SHP77 (cell line): ENCODE data around the gene CACNA2D3.
A peak's percentile ranks its signal among the peaks of the same experiment; 100 is the strongest.

Experiments
- DNase-seq, 2 experiments: peaks; one replicate each; lab custom pipeline; 2025; lab: John Stamatoyannopoulos, UW

The CACNA2D3 gene

GRCh38 chr3:54374214-54374852 is 252.0 kb downstream of the CACNA2D3 start:
- DNase-seq = peak in 1 of 2 experiments; percentile 43

GRCh38 chr3:54376142-54376807 is 253.9 kb downstream of the CACNA2D3 start:
- no peak for DNase-seq

GRCh38 chr3:54376939-54377578 is 254.7 kb downstream of the CACNA2D3 start:
- no peak for DNase-seq

GRCh38 chr3:54378184-54378583 is 255.8 kb downstream of the CACNA2D3 start:
- no peak for DNase-seq

GRCh38 chr3:54384279-54384678 is 261.9 kb downstream of the CACNA2D3 start:
- no peak for DNase-seq

- DNase-seq = no peak
Measured at GRCh38 chr3:54390582-54390981, 268.2 kb downstream of the CACNA2D3 start.

GRCh38 chr3:54393150-54393549 is 270.8 kb downstream of the CACNA2D3 start:
- DNase-seq = no peak

- no peak for DNase-seq
Measured at GRCh38 chr3:54408328-54408727, 286.0 kb downstream of the CACNA2D3 start.

GRCh38 chr3:54421943-54422342 is 299.6 kb downstream of the CACNA2D3 start:
- no peak for DNase-seq

GRCh38 chr3:54424292-54424691 is 301.9 kb downstream of the CACNA2D3 start:
- DNase-seq = no peak

GRCh38 chr3:54426381-54426780 is 304.0 kb downstream of the CACNA2D3 start:
- no peak for DNase-seq

GRCh38 chr3:54427501-54427900 is 305.1 kb downstream of the CACNA2D3 start:
- DNase-seq = no peak

GRCh38 chr3:54427941-54428871 is 305.9 kb downstream of the CACNA2D3 start:
- peak; percentile 23 for DNase-seq

GRCh38 chr3:54432975-54433374 is 310.6 kb downstream of the CACNA2D3 start:
- DNase-seq = no peak

- DNase-seq = peak in 1 of 2 experiments; percentile 30
Measured at GRCh38 chr3:54433846-54434245, 311.5 kb downstream of the CACNA2D3 start.

GRCh38 chr3:54434756-54435155 is 312.4 kb downstream of the CACNA2D3 start:
- no peak for DNase-seq

- DNase-seq = no peak
Measured at GRCh38 chr3:54437271-54437670, 314.9 kb downstream of the CACNA2D3 start.

GRCh38 chr3:54443561-54444161 is 321.3 kb downstream of the CACNA2D3 start:
- DNase-seq = no peak

- DNase-seq = no peak
Measured at GRCh38 chr3:54445630-54446029, 323.3 kb downstream of the CACNA2D3 start.

- DNase-seq = no peak
Measured at GRCh38 chr3:54447427-54447826, 325.1 kb downstream of the CACNA2D3 start.

- no peak for DNase-seq
Measured at GRCh38 chr3:54454806-54455205, 332.5 kb downstream of the CACNA2D3 start.

- no peak for DNase-seq
Measured at GRCh38 chr3:54458357-54458756, 336.0 kb downstream of the CACNA2D3 start.
